Suprapubic skin (tissue), 4 donors: ENCODE measurements around the gene KIF13A.

ENCODE experiments used
- EP300 ChIP-seq: sonication (generic); formaldehyde crosslinking; IDR thresholded peaks from one replicate; pipeline ENCODE4 v1.6.1; 2017; ENCODE audit warnings: antibody characterized with exemption
- POLR2A ChIP-seq, 2 donors: fragments of 450-650 bp; IDR thresholded peaks; one replicate each; pipeline ENCODE4 v1.6.1; 2017; ENCODE audit warnings: antibody characterized with exemption in 2 of 2, mild to moderate bottlenecking in 2 of 2, moderate library complexity in 2 of 2
- POLR2AphosphoS5 ChIP-seq, 3 donors: sonication (generic); formaldehyde crosslinking; IDR thresholded peaks; one replicate each; pipeline ENCODE4 v1.6.1; 2017; ENCODE audit warnings: antibody characterized with exemption in 3 of 3
- TF ChIP-seq, protein P1 (sequence below), 2 donors: fragments of 200-600 bp in 1 of 2; fragments of 450-650 bp in 1 of 2; sonication (generic) in 1 of 2; IDR thresholded peaks; one replicate each; pipeline ENCODE4 v1.5.1; 2016 to 2019; ENCODE audit warnings: antibody characterized with exemption in 2 of 2, mild to moderate bottlenecking in 1 of 2, moderate library complexity in 1 of 2

DNA sequence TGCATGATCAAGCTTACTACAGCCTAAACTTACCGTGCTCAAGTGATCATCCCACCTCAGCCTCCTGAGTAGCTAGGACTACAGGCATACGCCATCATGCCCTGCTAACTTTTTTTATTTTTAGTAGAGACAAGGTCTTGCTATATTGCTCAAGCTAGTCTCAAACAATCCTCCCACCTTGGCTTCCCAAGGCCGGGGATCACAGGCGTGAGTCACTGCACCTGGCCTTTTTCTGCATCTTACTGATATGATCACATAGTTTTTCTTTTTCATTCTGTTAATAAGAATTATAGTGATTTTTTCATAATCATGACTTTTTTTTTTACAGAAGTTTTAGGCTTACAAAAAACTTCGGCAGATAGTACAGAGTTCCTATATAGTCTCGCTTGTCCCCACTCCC lies 93.2 kb downstream of the KIF13A start:
- no peak for TF ChIP-seq POLR2AphosphoS5 (IDR thresholded peaks at IDR 0.05)
- TF ChIP-seq, protein P1, sequence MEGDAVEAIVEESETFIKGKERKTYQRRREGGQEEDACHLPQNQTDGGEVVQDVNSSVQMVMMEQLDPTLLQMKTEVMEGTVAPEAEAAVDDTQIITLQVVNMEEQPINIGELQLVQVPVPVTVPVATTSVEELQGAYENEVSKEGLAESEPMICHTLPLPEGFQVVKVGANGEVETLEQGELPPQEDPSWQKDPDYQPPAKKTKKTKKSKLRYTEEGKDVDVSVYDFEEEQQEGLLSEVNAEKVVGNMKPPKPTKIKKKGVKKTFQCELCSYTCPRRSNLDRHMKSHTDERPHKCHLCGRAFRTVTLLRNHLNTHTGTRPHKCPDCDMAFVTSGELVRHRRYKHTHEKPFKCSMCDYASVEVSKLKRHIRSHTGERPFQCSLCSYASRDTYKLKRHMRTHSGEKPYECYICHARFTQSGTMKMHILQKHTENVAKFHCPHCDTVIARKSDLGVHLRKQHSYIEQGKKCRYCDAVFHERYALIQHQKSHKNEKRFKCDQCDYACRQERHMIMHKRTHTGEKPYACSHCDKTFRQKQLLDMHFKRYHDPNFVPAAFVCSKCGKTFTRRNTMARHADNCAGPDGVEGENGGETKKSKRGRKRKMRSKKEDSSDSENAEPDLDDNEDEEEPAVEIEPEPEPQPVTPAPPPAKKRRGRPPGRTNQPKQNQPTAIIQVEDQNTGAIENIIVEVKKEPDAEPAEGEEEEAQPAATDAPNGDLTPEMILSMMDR (IDR thresholded peaks at IDR 0.05): no peak
- TF ChIP-seq EP300: no peak
- no peak for TF ChIP-seq POLR2A (IDR thresholded peaks at IDR 0.05)
